HEK293 (cell line): ENCODE data around the gene TIMP2.

Source experiments
- CTCF ChIA-PET: fragments of 350-600 bp; formaldehyde crosslinking; extraction: SDS; loops from one replicate; lab custom pipeline; 2021; ENCODE audit warnings: antibody characterized with exemption; lab: Yijun Ruan, JAX
- POLR2A ChIA-PET: fragments of 300-600 bp; formaldehyde crosslinking; extraction: SDS; loops from one replicate; lab custom pipeline; 2020; ENCODE audit warnings: antibody characterized with exemption, inconsistent platforms; lab: Yijun Ruan, JAX
- H3K27ac ChIP-seq: fragments of 200-500 bp; sonication (Bioruptor generic); 2 replicates; pipeline ENCODE4 v1.5.1; 2014; ENCODE audit warnings: low read depth, low read length, control low read depth, inconsistent platforms; ENCODE audit errors: extremely low read depth
- H3K36me3 ChIP-seq, 2 experiments: fragments of 200-500 bp in 1 of 2; sonication (Bioruptor generic) in 1 of 2; 1 replicate in 1 of 2; 2 replicates in 1 of 2; pipeline ENCODE4 v1.5.1; 2014 to 2017; ENCODE audit warnings: inconsistent platforms in 2 of 2, low read length in 2 of 2; ENCODE audit not compliant: control insufficient read depth in 2 of 2, insufficient read depth in 1 of 2
- H3K4me1 ChIP-seq: fragments of 200-500 bp; sonication (Bioruptor generic); 2 replicates; pipeline ENCODE4 v1.5.1; 2014; ENCODE audit warnings: mild to moderate bottlenecking, low read length, inconsistent platforms; ENCODE audit not compliant: control insufficient read depth, insufficient read depth
- H3K4me3 ChIP-seq: 2 replicates; pipeline ENCODE4 v1.5.1; 2011; ENCODE audit warnings: low read depth, mild to moderate bottlenecking, control low read depth, low read length, moderate library complexity
- H3K9me3 ChIP-seq: fragments of 200-500 bp; sonication (Bioruptor generic); 2 replicates; pipeline ENCODE4 v1.5.1; 2014; ENCODE audit warnings: low read depth, low read length, inconsistent platforms; ENCODE audit not compliant: control insufficient read depth, insufficient read depth
- INSM2 ChIP-seq: fragments of 450-650 bp; formaldehyde crosslinking; IDR thresholded peaks from 2 replicates; pipeline ENCODE4 v1.5.1; 2016; ENCODE audit warnings: missing biosample characterization, missing genetic modification characterization
- KLF1 ChIP-seq: fragments of 450-650 bp; formaldehyde crosslinking; IDR thresholded peaks from 2 replicates; pipeline ENCODE4 v1.5.1; 2016; ENCODE audit warnings: missing biosample characterization, missing genetic modification characterization
- KLF17 ChIP-seq: fragments of 450-650 bp; formaldehyde crosslinking; IDR thresholded peaks from 2 replicates; pipeline ENCODE4 v1.5.1; 2016; ENCODE audit warnings: missing biosample characterization, missing genetic modification characterization
- MZF1 ChIP-seq: fragments of 450-650 bp; formaldehyde crosslinking; IDR thresholded peaks from 2 replicates; pipeline ENCODE4 v1.5.1; 2017; ENCODE audit warnings: missing biosample characterization, missing genetic modification characterization, borderline replicate concordance
- PRDM10 ChIP-seq: fragments of 450-650 bp; formaldehyde crosslinking; IDR thresholded peaks from 2 replicates; pipeline ENCODE4 v1.5.1; 2016; ENCODE audit warnings: missing biosample characterization, missing genetic modification characterization
- SCRT1 ChIP-seq: fragments of 450-650 bp; formaldehyde crosslinking; IDR thresholded peaks from 2 replicates; pipeline ENCODE4 v1.5.1; 2016; ENCODE audit warnings: missing biosample characterization, missing genetic modification characterization, borderline replicate concordance
- SCRT2 ChIP-seq: fragments of 450-650 bp; formaldehyde crosslinking; IDR thresholded peaks from 2 replicates; pipeline ENCODE4 v1.5.1; 2016; ENCODE audit warnings: missing biosample characterization, missing genetic modification characterization
- ZFHX2 ChIP-seq: fragments of 450-650 bp; formaldehyde crosslinking; conservative IDR thresholded peaks from 2 replicates; pipeline ENCODE4 v1.5.1; 2016; ENCODE audit warnings: missing biosample characterization, missing genetic modification characterization
- ZFP3 ChIP-seq: fragments of 450-650 bp; formaldehyde crosslinking; IDR thresholded peaks from 2 replicates; pipeline ENCODE4 v1.5.1; 2016; ENCODE audit warnings: low read depth, missing biosample characterization, missing genetic modification characterization
- ZNF19 ChIP-seq: fragments of 450-650 bp; formaldehyde crosslinking; IDR thresholded peaks from 2 replicates; pipeline ENCODE4; 2016; ENCODE audit warnings: missing biosample characterization, missing genetic modification characterization, low read depth
- ZNF280C ChIP-seq: fragments of 450-650 bp; formaldehyde crosslinking; IDR thresholded peaks from 2 replicates; pipeline ENCODE4 v1.5.1; 2016; ENCODE audit warnings: missing biosample characterization, missing genetic modification characterization
- ZNF514 ChIP-seq: fragments of 450-650 bp; formaldehyde crosslinking; IDR thresholded peaks from 2 replicates; pipeline ENCODE4 v1.5.1; 2016; ENCODE audit warnings: missing biosample characterization, missing genetic modification characterization
- ZNF600 ChIP-seq: fragments of 450-650 bp; formaldehyde crosslinking; IDR thresholded peaks from 2 replicates; pipeline ENCODE4 v1.5.1; 2016; ENCODE audit warnings: missing biosample characterization, missing genetic modification characterization
- ZNF707 ChIP-seq: fragments of 450-650 bp; formaldehyde crosslinking; IDR thresholded peaks from 2 replicates; pipeline ENCODE4 v1.5.1; 2016; ENCODE audit warnings: missing biosample characterization, missing genetic modification characterization
- ZNF792 ChIP-seq: fragments of 450-650 bp; formaldehyde crosslinking; IDR thresholded peaks from 2 replicates; pipeline ENCODE4 v1.5.1; 2016; ENCODE audit warnings: missing biosample characterization, missing genetic modification characterization
- TF ChIP-seq, protein P1 (sequence below): fragments of 450-650 bp; formaldehyde crosslinking; IDR thresholded peaks from 2 replicates; pipeline ENCODE4 v1.5.1; 2016; ENCODE audit warnings: missing biosample characterization, missing genetic modification characterization
- TF ChIP-seq, protein P2 (sequence below): fragments of 450-650 bp; formaldehyde crosslinking; IDR thresholded peaks from 2 replicates; pipeline ENCODE4 v1.5.1; 2017; ENCODE audit warnings: missing biosample characterization, missing genetic modification characterization

Gene TIMP2

GRCh38 chr17:78876094-78876597, 49.0 kb downstream of the TIMP2 start:
- Histone ChIP-seq H3K27ac (no peak overlapping the region), H3K9me3 (no peaks in the 10 kb centered on the region), H3K4me3 (no peak overlapping the region), H3K4me1 (peaks cover 14% of the 10 kb centered on the region), H3K36me3 (peaks cover 0 to 7% of the 10 kb centered on the region in 2 experiments; a peak in 2 of 3 replicates)
- CTCF ChIA-PET = interaction anchor here (0.6 to 4.7 kb wide), 6 partner anchors 10 to 516 kb away, joined by 3 to 41 read pairs (median 3); no protein-coding TSS in a partner anchor
- POLR2A ChIA-PET = interaction anchor here (0.6 kb wide), 1 partner anchor 22 kb away, joined by 3 read pairs; no protein-coding TSS in a partner anchor
- TF ChIP-seq SCRT2 = 0 out of 2 replicates have a peak, but pooled peaks have one; percentile 21
- no peak for TF ChIP-seq ZFP3
- TF ChIP-seq PRDM10 (tag by site-specific recombination) = peak; percentile 79

DNA sequence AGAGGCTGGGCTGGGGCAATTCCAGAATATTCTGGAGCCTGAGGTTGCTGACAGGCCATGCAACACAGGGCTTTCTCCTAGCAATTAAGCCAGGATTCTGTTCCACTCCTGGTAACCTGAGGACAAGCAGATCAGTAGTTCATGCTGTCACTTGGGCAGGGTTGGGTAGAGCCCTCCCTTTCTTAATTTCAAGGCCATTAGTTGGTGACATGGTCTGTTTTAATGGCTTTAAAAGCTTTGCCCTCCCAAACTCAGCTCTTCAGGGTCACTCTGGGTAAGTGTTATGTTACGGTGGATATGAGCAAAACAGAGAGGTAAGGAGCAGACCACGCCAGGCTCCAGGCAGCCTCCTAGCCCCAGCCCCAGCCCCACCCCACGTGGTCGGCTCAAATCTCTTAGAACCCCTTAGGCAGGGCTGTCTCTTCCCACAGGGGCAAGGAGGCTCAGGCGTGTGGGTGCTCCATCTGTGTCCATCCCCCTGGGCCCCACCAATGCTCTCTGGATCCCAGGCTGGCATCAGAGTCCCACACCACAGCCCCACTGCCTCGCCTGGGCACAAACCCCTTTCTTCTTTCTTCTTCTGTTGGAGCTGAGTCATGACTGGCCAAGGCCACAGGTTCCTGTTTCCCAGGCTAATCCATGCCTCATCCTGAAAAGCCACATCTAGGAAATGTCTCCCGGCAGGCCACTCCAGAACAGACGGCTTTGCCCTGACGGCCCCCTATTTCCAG, 49.7 kb downstream of the TIMP2 start:
- POLR2A ChIA-PET = no interaction called here

More for the DNA sequence above, 49.7 kb downstream of the TIMP2 start:
- CTCF ChIA-PET = interaction anchor here (0.6 to 4.7 kb wide), 5 partner anchors 9 to 517 kb away, joined by 3 to 41 read pairs (median 3); no protein-coding TSS in a partner anchor
- peaks cover 0 to 12% of the 10 kb centered on the region in 2 experiments; a peak in 2 of 3 replicates for H3K36me3 ChIP-seq
- TF ChIP-seq ZNF792 (tag by site-specific recombination) (no peak), ZNF600 (tag by site-specific recombination) (peak; percentile 69), ZFHX2 (tag by site-specific recombination) (0 out of 2 replicates have a peak, but pooled peaks have one; percentile 17), INSM2 (no peak), ZNF707 (no peak), SCRT2 (peak; percentile 94), ZNF19 (no peak), MZF1 (no peak), SCRT1 (peak; percentile 76; the same call in 1 of the 2 replicates), KLF17 (tag by site-specific recombination) (0 out of 2 replicates have a peak, but pooled peaks have one; percentile 31), ZNF280C (tag by site-specific recombination) (no peak), KLF1 (tag by site-specific recombination) (peak; percentile 81), ZNF514 (tag by site-specific recombination) (no peak)
- TF ChIP-seq, protein P1, sequence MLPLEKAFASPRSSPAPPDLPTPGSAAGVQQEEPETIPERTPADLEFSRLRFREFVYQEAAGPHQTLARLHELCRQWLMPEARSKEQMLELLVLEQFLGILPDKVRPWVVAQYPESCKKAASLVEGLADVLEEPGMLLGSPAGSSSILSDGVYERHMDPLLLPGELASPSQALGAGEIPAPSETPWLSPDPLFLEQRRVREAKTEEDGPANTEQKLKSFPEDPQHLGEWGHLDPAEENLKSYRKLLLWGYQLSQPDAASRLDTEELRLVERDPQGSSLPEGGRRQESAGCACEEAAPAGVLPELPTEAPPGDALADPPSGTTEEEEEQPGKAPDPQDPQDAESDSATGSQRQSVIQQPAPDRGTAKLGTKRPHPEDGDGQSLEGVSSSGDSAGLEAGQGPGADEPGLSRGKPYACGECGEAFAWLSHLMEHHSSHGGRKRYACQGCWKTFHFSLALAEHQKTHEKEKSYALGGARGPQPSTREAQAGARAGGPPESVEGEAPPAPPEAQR (tag by site-specific recombination) = no peak
- TF ChIP-seq, protein P2, sequence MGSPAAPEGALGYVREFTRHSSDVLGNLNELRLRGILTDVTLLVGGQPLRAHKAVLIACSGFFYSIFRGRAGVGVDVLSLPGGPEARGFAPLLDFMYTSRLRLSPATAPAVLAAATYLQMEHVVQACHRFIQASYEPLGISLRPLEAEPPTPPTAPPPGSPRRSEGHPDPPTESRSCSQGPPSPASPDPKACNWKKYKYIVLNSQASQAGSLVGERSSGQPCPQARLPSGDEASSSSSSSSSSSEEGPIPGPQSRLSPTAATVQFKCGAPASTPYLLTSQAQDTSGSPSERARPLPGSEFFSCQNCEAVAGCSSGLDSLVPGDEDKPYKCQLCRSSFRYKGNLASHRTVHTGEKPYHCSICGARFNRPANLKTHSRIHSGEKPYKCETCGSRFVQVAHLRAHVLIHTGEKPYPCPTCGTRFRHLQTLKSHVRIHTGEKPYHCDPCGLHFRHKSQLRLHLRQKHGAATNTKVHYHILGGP (tag by site-specific recombination) = peak; percentile 62
- H3K4me3 ChIP-seq = no peak overlapping the region
- H3K4me1 ChIP-seq = peaks cover 14% of the 10 kb centered on the region
- no peaks in the 10 kb centered on the region for H3K9me3 ChIP-seq
- H3K27ac ChIP-seq = no peak overlapping the region
